SU-DHL-6 (cell line): ENCODE results near the gene TBC1D22A.

Source experiments
- EZH2phosphoT487 ChIP-seq: fragments of 200-600 bp; sonication (generic), shearing (Covaris generic); conservative IDR thresholded peaks from 2 replicates; pipeline ENCODE4 v1.6.1; 2018; ENCODE audit warnings: mild to moderate bottlenecking, antibody characterized with exemption, low read length, moderate library complexity, mixed read lengths
- TF ChIP-seq, protein P1 (sequence below): fragments of 200-600 bp; sonication (generic); IDR thresholded peaks from one replicate; pipeline ENCODE4 v1.5.1; 2017; ENCODE audit warnings: antibody characterized with exemption, mild to moderate bottlenecking, low read length, moderate library complexity; ENCODE audit not compliant: insufficient read depth, poor library complexity, severe bottlenecking

DNA sequence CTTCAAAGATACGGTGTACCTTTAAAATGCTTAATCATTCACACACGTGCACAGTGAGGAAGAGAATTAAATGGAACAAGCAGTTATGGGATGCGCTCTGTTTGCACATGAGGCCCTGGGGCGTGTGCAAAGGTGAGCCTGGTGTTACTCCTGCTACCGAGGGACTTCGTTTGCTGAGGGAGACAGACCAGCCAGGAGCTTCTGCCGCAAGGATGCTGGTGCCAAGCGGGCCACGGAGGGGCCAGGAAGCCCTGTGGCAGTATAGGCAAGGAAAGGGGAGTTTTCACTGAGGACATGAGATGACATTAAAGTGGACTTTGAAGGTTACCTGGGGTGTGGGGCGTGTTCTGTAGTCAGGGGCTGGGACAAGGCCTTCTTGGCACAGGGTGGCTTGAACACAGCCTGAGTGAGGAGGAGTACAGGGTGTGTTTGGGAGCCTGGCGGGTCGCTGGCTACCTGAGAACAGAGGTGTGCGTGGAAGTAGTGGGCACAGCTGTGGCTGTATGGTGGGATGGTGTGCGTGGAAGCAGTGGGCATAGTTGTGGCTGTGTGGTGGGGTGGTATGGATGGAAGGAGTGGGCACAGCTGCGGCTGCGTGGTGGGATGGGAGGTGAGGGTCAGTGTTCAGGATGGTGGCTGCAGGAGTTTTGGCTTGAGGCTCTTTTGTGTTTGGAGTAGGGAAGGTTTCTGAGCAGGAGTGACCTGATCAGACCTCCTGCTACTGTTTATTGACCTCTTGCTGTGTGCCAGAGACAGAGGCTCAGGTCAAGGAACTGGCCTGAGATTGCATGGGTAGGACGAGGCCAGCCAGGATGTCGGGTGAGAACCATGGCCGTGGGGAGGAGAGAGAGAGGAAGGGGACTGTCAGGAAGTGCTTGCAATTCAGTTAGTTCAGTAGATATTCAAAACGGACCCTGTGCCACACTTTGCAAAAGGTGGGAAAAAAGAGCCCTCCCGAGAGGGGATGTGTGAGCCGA, 13.7 kb downstream of the TBC1D22A start:
- TF ChIP-seq, protein P1, sequence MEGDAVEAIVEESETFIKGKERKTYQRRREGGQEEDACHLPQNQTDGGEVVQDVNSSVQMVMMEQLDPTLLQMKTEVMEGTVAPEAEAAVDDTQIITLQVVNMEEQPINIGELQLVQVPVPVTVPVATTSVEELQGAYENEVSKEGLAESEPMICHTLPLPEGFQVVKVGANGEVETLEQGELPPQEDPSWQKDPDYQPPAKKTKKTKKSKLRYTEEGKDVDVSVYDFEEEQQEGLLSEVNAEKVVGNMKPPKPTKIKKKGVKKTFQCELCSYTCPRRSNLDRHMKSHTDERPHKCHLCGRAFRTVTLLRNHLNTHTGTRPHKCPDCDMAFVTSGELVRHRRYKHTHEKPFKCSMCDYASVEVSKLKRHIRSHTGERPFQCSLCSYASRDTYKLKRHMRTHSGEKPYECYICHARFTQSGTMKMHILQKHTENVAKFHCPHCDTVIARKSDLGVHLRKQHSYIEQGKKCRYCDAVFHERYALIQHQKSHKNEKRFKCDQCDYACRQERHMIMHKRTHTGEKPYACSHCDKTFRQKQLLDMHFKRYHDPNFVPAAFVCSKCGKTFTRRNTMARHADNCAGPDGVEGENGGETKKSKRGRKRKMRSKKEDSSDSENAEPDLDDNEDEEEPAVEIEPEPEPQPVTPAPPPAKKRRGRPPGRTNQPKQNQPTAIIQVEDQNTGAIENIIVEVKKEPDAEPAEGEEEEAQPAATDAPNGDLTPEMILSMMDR, result no peak
- no peak for TF ChIP-seq EZH2phosphoT487
